Nephron progenitor cell (in vitro differentiated cells): Measurements from ENCODE around the gene IFNA16.
A peak's percentile ranks its signal among the peaks of the same experiment; 100 is the strongest.
"Not testable (repeated sequence)": the region's sequence is repeated elsewhere in the genome, so short reads cannot be mapped to it uniquely, and the experiment has no call there.

Source experiments
- DNase-seq: peaks from one replicate; pipeline ENCODE4 v3.0.0; 2021
- H3K27ac Mint-ChIP-seq: 2 replicates; pipeline ENCODE4 v1.8.0; 2021; ENCODE audit warnings: mild to moderate bottlenecking, moderate library complexity, mixed read lengths
- H3K27me3 Mint-ChIP-seq: 2 replicates; pipeline ENCODE4 v1.8.0; 2021; ENCODE audit warnings: mild to moderate bottlenecking, low read depth, mixed read lengths; ENCODE audit not compliant: poor library complexity
- H3K36me3 Mint-ChIP-seq: 2 replicates; pipeline ENCODE4 v1.8.0; 2021; ENCODE audit warnings: low read depth, mixed read lengths
- H3K4me1 Mint-ChIP-seq: 2 replicates; pipeline ENCODE4 v1.8.0; 2021; ENCODE audit warnings: mixed read lengths
- H3K4me3 Mint-ChIP-seq: 2 replicates; pipeline ENCODE4 v1.8.0; 2021; ENCODE audit warnings: mild to moderate bottlenecking, moderate library complexity, mixed read lengths
- H3K9me3 Mint-ChIP-seq: 2 replicates; pipeline ENCODE4 v1.8.0; 2021; ENCODE audit warnings: mild to moderate bottlenecking, moderate library complexity, mixed read lengths
- CTCF ChIP-seq: fragments of 200-600 bp; sonication (generic); IDR thresholded peaks from 2 replicates; pipeline ENCODE4 v1.5.0; 2021; ENCODE audit warnings: antibody characterized with exemption

Gene IFNA16

GRCh38 chr9:21251190-21251589 is 34.1 kb upstream of the IFNA16 start:
- H3K36me3 Mint-ChIP-seq: no peaks in the 10 kb centered on the region
- no peak overlapping the region for H3K27ac Mint-ChIP-seq
- peaks cover 3% of the 10 kb centered on the region for H3K9me3 Mint-ChIP-seq
- TF ChIP-seq CTCF: no peak
- DNase-seq: no peak
- H3K4me3 Mint-ChIP-seq: no peak overlapping the region
- H3K27me3 Mint-ChIP-seq: peaks cover 39% of the 10 kb centered on the region
- peaks cover 12% of the 10 kb centered on the region for H3K4me1 Mint-ChIP-seq

GRCh38 chr9:21244836-21245235 is 27.7 kb upstream of the IFNA16 start:
- H3K36me3 Mint-ChIP-seq: no peaks in the 10 kb centered on the region
- no peak for DNase-seq
- H3K4me3 Mint-ChIP-seq: no peak overlapping the region
- no peak for TF ChIP-seq CTCF
- peaks cover 5% of the 10 kb centered on the region for H3K9me3 Mint-ChIP-seq
- H3K27ac Mint-ChIP-seq: no peak overlapping the region
- H3K4me1 Mint-ChIP-seq: no peaks in the 10 kb centered on the region
- peaks cover 4% of the 10 kb centered on the region for H3K27me3 Mint-ChIP-seq

GRCh38 chr9:21239911-21240310 is 22.8 kb upstream of the IFNA16 start, which contains the start of gene IFNA14:
TSS of gene IFNA14 (minus strand) at chr9:21240005. CDS start at chr9:21239935, 70 bp downstream.
- H3K4me3 Mint-ChIP-seq: no peak within 1 kb of the TSS
- no peaks in the 10 kb centered on the region for H3K9me3 Mint-ChIP-seq
- H3K27me3 Mint-ChIP-seq: peaks cover 20% of the 10 kb centered on the region
- no peaks in the 10 kb centered on the region for H3K4me1 Mint-ChIP-seq
- H3K27ac Mint-ChIP-seq: no peak within 1 kb of the TSS
- TF ChIP-seq CTCF: no peak
- DNase-seq: no peak
- H3K36me3 Mint-ChIP-seq: no peaks in the 10 kb centered on the region

GRCh38 chr9:21236360-21236714 is 19.2 kb upstream of the IFNA16 start:
- H3K27me3 Mint-ChIP-seq: peaks cover 27% of the 10 kb centered on the region
- H3K9me3 Mint-ChIP-seq, H3K27ac Mint-ChIP-seq, DNase-seq, H3K4me3 Mint-ChIP-seq, H3K4me1 Mint-ChIP-seq, H3K36me3 Mint-ChIP-seq: not testable (repeated sequence)

- H3K4me3 Mint-ChIP-seq, H3K36me3 Mint-ChIP-seq, H3K27ac Mint-ChIP-seq, H3K9me3 Mint-ChIP-seq, H3K4me1 Mint-ChIP-seq: not testable (repeated sequence)
- peak; percentile 55 for TF ChIP-seq CTCF
- H3K27me3 Mint-ChIP-seq: peaks cover 28% of the 10 kb centered on the region
- DNase-seq: peak; percentile 18
Observed at GRCh38 chr9:21235468-21236359, 18.6 kb upstream of the IFNA16 start.

GRCh38 chr9:21234153-21234687 is 17.1 kb upstream of the IFNA16 start:
- Mint-ChIP-seq H3K4me3 (no peak overlapping the region), H3K27ac (no peak overlapping the region), H3K36me3 (no peaks in the 10 kb centered on the region), H3K4me1 (no peaks in the 10 kb centered on the region), H3K9me3 (no peaks in the 10 kb centered on the region), H3K27me3 (peaks cover 28% of the 10 kb centered on the region)
- DNase-seq: no peak
- no peak for TF ChIP-seq CTCF
